H1 (cell line): ENCODE measurements around the gene AP2A2. TPM values are rescaled to one million over a fixed set of nuclear protein-coding genes. Genes with fewer than 3 reads are reported as not detected.

Experiments
- CTCF ChIA-PET: fragments of 300-600 bp; sonication (Branson Sonifier 250); formaldehyde crosslinking; loops from one replicate; lab custom pipeline; 2021; ENCODE audit not compliant: partially characterized antibody; lab: Charles Lee
- POLR2A ChIA-PET: fragments of 300-600 bp; sonication (Branson Sonifier 250); formaldehyde crosslinking; loops from one replicate; lab custom pipeline; 2021; ENCODE audit warnings: inconsistent platforms; ENCODE audit not compliant: partially characterized antibody; lab: Charles Lee
- DNase-seq, 2 experiments: peaks; one replicate each; pipeline versions ENCODE4 v3.0.0 to v3.0.0-alpha.2; 2010 to 2022; ENCODE audit warnings: low spot score in 2 of 2, low read depth in 1 of 2, mixed read lengths in 1 of 2
- FAIRE-seq: peaks from 2 replicates; lab custom pipeline; 2011; peaks lifted over from hg19 to GRCh38; lab: Jason Lieb, UNC
- H2AFZ ChIP-seq: 2 replicates; pipeline ENCODE4 v1.8.1; 2012; ENCODE audit warnings: low read length, inconsistent platforms
- H2AK5ac ChIP-seq: 2 replicates; pipeline ENCODE4 v1.6.1; 2013; ENCODE audit warnings: low read depth, low read length
- H2BK120ac ChIP-seq: replicated peaks from 2 replicates; pipeline ENCODE3; 2013; ENCODE audit warnings: low read depth, low read length, inconsistent platforms
- H2BK12ac ChIP-seq: 2 replicates; pipeline ENCODE4 v1.6.1; 2013; ENCODE audit warnings: low read depth, low read length
- H2BK15ac ChIP-seq: 2 replicates; pipeline ENCODE4 v1.6.1; 2013; ENCODE audit warnings: low read length
- H2BK20ac ChIP-seq: 2 replicates; pipeline ENCODE4 v1.6.1; 2013; ENCODE audit warnings: low read length
- H2BK5ac ChIP-seq: 2 replicates; pipeline ENCODE4 v1.6.1; 2013; ENCODE audit warnings: low read depth, low read length
- H3K14ac ChIP-seq: 2 replicates; pipeline ENCODE4 v1.6.1; 2013; ENCODE audit warnings: inconsistent platforms; ENCODE audit not compliant: insufficient read length
- H3K18ac ChIP-seq: 2 replicates; pipeline ENCODE4 v1.6.1; 2013; ENCODE audit warnings: low read length; ENCODE audit errors: extremely low read depth
- H3K23ac ChIP-seq: 2 replicates; pipeline ENCODE4 v1.6.1; 2013; ENCODE audit warnings: inconsistent platforms; ENCODE audit not compliant: insufficient read length
- H3K23me2 ChIP-seq: 2 replicates; pipeline ENCODE4 v1.6.1; 2013; ENCODE audit warnings: low read depth, low read length
- H3K27ac ChIP-seq: 2 replicates; pipeline ENCODE4 v1.6.1; 2011; ENCODE audit warnings: low read depth, low read length, inconsistent platforms
- H3K27me3 ChIP-seq, 4 experiments: replicated peaks in 1 of 4; 1 replicate in 1 of 4; 2 replicates in 3 of 4; pipeline versions ENCODE4 v1.6.1 to v1.8.1; 2011 to 2013; ENCODE audit warnings: low read length in 3 of 4, mild to moderate bottlenecking in 3 of 4, inconsistent platforms in 2 of 4, mixed read lengths in 2 of 4, moderate library complexity in 1 of 4; ENCODE audit not compliant: control insufficient read depth in 3 of 4, insufficient read depth in 3 of 4; ENCODE audit errors: extremely low read depth in 1 of 4
- H3K36me3 ChIP-seq, 4 experiments: 2 replicates each; pipeline versions ENCODE4 v1.6.1 to v1.8.1; 2011 to 2013; ENCODE audit warnings: mild to moderate bottlenecking in 4 of 4, low read length in 3 of 4, moderate library complexity in 2 of 4, control low read depth in 1 of 4, inconsistent platforms in 1 of 4; ENCODE audit not compliant: insufficient read depth in 4 of 4, control insufficient read depth in 2 of 4
- H3K4ac ChIP-seq: replicated peaks from 2 replicates; pipeline ENCODE3; 2013; ENCODE audit warnings: low read length, low read depth, mixed read lengths, inconsistent platforms; ENCODE audit not compliant: insufficient read length
- H3K4me1 ChIP-seq, 4 experiments: replicated peaks in 1 of 4; 1 replicate in 1 of 4; 2 replicates in 3 of 4; pipeline versions ENCODE4 v1.6.1 to v1.8.1; 2011 to 2013; ENCODE audit warnings: low read length in 3 of 4, inconsistent platforms in 2 of 4, mixed read lengths in 1 of 4; ENCODE audit not compliant: insufficient read depth in 4 of 4, control insufficient read depth in 3 of 4
- H3K4me2 ChIP-seq, 2 experiments: 2 replicates each; pipeline versions ENCODE4 v1.6.1 to v1.8.1; 2011 to 2013; ENCODE audit warnings: low read depth in 2 of 2, low read length in 2 of 2, control low read depth in 1 of 2, inconsistent platforms in 1 of 2, mild to moderate bottlenecking in 1 of 2; ENCODE audit not compliant: insufficient read depth in 1 of 2
- H3K4me3 ChIP-seq, 4 experiments: fragments of 200-600, 300-600 bp in 1 of 4; sonication (generic), shearing (Covaris generic), sonication (Bioruptor Twin) in 1 of 4; 2 replicates each; pipeline versions ENCODE4 v1.5.1 to v1.8.1; 2011 to 2016; ENCODE audit warnings: low read length in 4 of 4, low read depth in 3 of 4, control low read depth in 2 of 4, inconsistent platforms in 2 of 4, mild to moderate bottlenecking in 2 of 4, mixed read lengths in 1 of 4, moderate library complexity in 1 of 4; ENCODE audit not compliant: insufficient read depth in 2 of 4; ENCODE audit errors: extremely low read depth in 1 of 4
- H3K56ac ChIP-seq: replicated peaks from 2 replicates; pipeline ENCODE3; 2013; ENCODE audit warnings: low read depth, mild to moderate bottlenecking, mixed read lengths, low read length, inconsistent platforms; ENCODE audit not compliant: insufficient read length
- H3K79me1 ChIP-seq: 2 replicates; pipeline ENCODE4 v1.6.1; 2013; ENCODE audit warnings: low read depth, low read length, control low read depth
- H3K79me2 ChIP-seq, 2 experiments: 2 replicates each; pipeline versions ENCODE4 v1.6.1 to v1.8.1; 2012 to 2013; ENCODE audit warnings: low read length in 2 of 2, mild to moderate bottlenecking in 2 of 2, inconsistent platforms in 1 of 2; ENCODE audit not compliant: insufficient read depth in 2 of 2, control insufficient read depth in 1 of 2
- H3K9ac ChIP-seq, 4 experiments: replicated peaks in 1 of 4; 1 replicate in 1 of 4; 2 replicates in 3 of 4; pipeline versions ENCODE4 v1.6.1 to v1.8.1; 2011 to 2013; ENCODE audit warnings: low read depth in 3 of 4, low read length in 3 of 4, control low read depth in 2 of 4, mild to moderate bottlenecking in 2 of 4, moderate library complexity in 2 of 4, inconsistent platforms in 1 of 4; ENCODE audit errors: extremely low read depth in 1 of 4
- H3K9me3 ChIP-seq, 2 experiments: 2 replicates each; pipeline versions ENCODE4 v1.6.1 to v1.8.1; 2012 to 2013; ENCODE audit warnings: mild to moderate bottlenecking in 2 of 2, moderate library complexity in 2 of 2, control low read depth in 1 of 2, inconsistent platforms in 1 of 2, low read depth in 1 of 2, low read length in 1 of 2, mixed read lengths in 1 of 2; ENCODE audit not compliant: insufficient read depth in 2 of 2
- H4K20me1 ChIP-seq, 2 experiments: replicated peaks in 1 of 2; 2 replicates each; pipeline versions ENCODE3 to v1.8.1; 2011 to 2013; ENCODE audit warnings: inconsistent platforms in 2 of 2, low read length in 2 of 2, mild to moderate bottlenecking in 1 of 2; ENCODE audit not compliant: insufficient read depth in 2 of 2, control insufficient read depth in 1 of 2
- H4K5ac ChIP-seq: 2 replicates; pipeline ENCODE4 v1.6.1; 2013; ENCODE audit warnings: low read length, low read depth, mixed read lengths, inconsistent platforms; ENCODE audit not compliant: insufficient read length
- H4K8ac ChIP-seq: 2 replicates; pipeline ENCODE4 v1.8.0; 2013; ENCODE audit warnings: mild to moderate bottlenecking, moderate library complexity, low read length, inconsistent platforms; ENCODE audit not compliant: insufficient read depth; ENCODE audit errors: extremely low read depth
- H4K91ac ChIP-seq: replicated peaks from 2 replicates; pipeline ENCODE3; 2013; ENCODE audit warnings: low read length, mixed read lengths, inconsistent platforms; ENCODE audit not compliant: insufficient read length
- CBX8 ChIP-seq: fragments of 300-800, 300-1000 bp; sonication (generic); IDR thresholded peaks from 2 replicates; pipeline ENCODE4 v1.7.1; 2016; ENCODE audit warnings: low read depth, low read length, borderline replicate concordance
- CHD2 ChIP-seq: IDR thresholded peaks from 2 replicates; pipeline ENCODE4 v1.6.1; 2012; ENCODE audit warnings: low read length, improper control_type of control experiment
- EGR1 ChIP-seq: IDR thresholded peaks from 2 replicates; pipeline ENCODE4 v1.6.1; 2011; ENCODE audit warnings: low read depth, low read length, borderline replicate concordance
- FOSL1 ChIP-seq: IDR thresholded peaks from 2 replicates; pipeline ENCODE4 v1.6.1; 2011; ENCODE audit warnings: mild to moderate bottlenecking, low read depth, low read length, moderate library complexity; ENCODE audit not compliant: insufficient read depth
- HDAC6 ChIP-seq: IDR thresholded peaks from one replicate; pipeline ENCODE4 v1.7.1; 2012; ENCODE audit warnings: low read depth, mild to moderate bottlenecking, inconsistent platforms, low read length, moderate library complexity
- NRF1 ChIP-seq: IDR thresholded peaks from 2 replicates; pipeline ENCODE4 v1.6.1; 2011; ENCODE audit warnings: mild to moderate bottlenecking, low read depth, low read length, improper control_type of control experiment
- POLR2A ChIP-seq, 2 experiments: IDR thresholded peaks; 1 replicate in 1 of 2; 2 replicates in 1 of 2; pipeline ENCODE4 v1.6.1; 2011; ENCODE audit warnings: low read depth in 2 of 2, low read length in 2 of 2, mild to moderate bottlenecking in 2 of 2; ENCODE audit errors: control extremely low read depth in 1 of 2
- SIN3A ChIP-seq, 2 experiments: IDR thresholded peaks in 1 of 2; conservative IDR thresholded peaks in 1 of 2; 2 replicates each; pipeline ENCODE4 v1.6.1; 2011 to 2012; ENCODE audit warnings: low read length in 2 of 2, improper control_type of control experiment in 1 of 2, low read depth in 1 of 2, mild to moderate bottlenecking in 1 of 2
- SP1 ChIP-seq: IDR thresholded peaks from 2 replicates; pipeline ENCODE4 v1.6.1; 2011; ENCODE audit warnings: low read depth, low read length
- TBP ChIP-seq: IDR thresholded peaks from 2 replicates; pipeline ENCODE4 v1.6.1; 2011; ENCODE audit warnings: low read depth, low read length, improper control_type of control experiment
- WGBS, 2 experiments: shearing (Covaris generic) in 1 of 2; methylation state at CpG; one replicate each; pipeline versions ENCODE4 v1.1.6 to v1.1.7; 2013 to 2015; ENCODE audit warnings: low lambda C conversion rate in 2 of 2, mixed read lengths in 2 of 2, inconsistent platforms in 1 of 2, low coverage in 1 of 2, missing lambda C conversion rate in 1 of 2; ENCODE audit not compliant: insufficient replicate concordance in 2 of 2, insufficient coverage in 1 of 2, insufficient read length in 1 of 2; ENCODE audit errors: extremely low coverage in 1 of 2, missing lambda C conversion rate in 1 of 2; 5-methylcytosine and 5-hydroxymethylcytosine counted together
- polyA plus RNA-seq, 7 experiments: library from polyadenylated mRNA; depleted of rRNA in 3 of 7; stranded (reverse) in 5 of 7; unstranded in 2 of 7; fragments of >200 nt in 5 of 7; fragments of 200-250 nt in 2 of 7; gene quantifications; 1 replicate in 5 of 7; 2 replicates in 1 of 7; 4 replicates in 1 of 7; pipeline versions ENCODE4 v1.2.1 to v1.2.3, GENCODE V29; 2011 to 2013; ENCODE audit warnings: missing spikeins in 2 of 7, mixed read lengths in 2 of 7
- total RNA-seq: library from RNA; stranded (reverse); fragmentation: NEBNext Ultra II Directional; extraction: Animal tissue kit (Norgen Biotek cat#: 25700); gene quantifications from 2 replicates; pipeline ENCODE4 v1.2.1, GENCODE V29; 2021
- TF ChIP-seq, protein P1 (sequence below): IDR thresholded peaks from 2 replicates; pipeline ENCODE4 v1.6.1; 2012; ENCODE audit warnings: low read length, inconsistent platforms
- TF ChIP-seq, protein P2 (sequence below): IDR thresholded peaks from 2 replicates; pipeline ENCODE4 v1.6.1; 2011; ENCODE audit warnings: low read depth, mild to moderate bottlenecking, low read length; ENCODE audit not compliant: insufficient read depth

Gene AP2A2
- total and polyA plus RNA-seq, 2 of the 8 experiments (the other 6 are each of a cell fraction or from before 2014, with no cell fraction given) = 50.0 to 65.0 TPM

DNA sequence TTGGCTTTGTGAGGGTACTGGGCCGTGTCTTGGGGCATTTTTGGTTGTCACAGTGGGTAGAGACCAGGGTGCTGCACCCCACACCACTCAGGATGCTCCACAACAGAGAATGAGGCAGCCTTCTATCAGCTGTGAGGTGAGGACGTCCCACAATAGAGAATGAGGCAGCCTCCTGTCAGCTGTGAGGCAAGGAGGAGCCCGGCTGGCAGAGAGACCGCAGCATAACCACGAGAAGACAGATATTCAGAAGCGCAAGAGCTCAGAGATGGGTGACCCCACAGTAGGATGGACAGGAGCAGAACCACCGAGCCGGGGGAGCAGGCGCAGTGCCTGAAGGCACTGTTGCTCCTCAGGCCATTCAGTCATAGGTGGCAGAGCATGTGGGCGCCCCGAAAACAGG lies 47.6 kb downstream of the AP2A2 start:
- peaks cover 0 to 14% of the 10 kb centered on the region in 2 experiments for H4K20me1 ChIP-seq
- WGBS, 2 experiments = 89% methylated on average over 11 of the region's 11 CpGs; no CpG with 5 or more reads in 1 of the 2 experiments
- H2BK5ac ChIP-seq = no peak overlapping the region
- no peak overlapping the region for H3K18ac ChIP-seq
- no peak overlapping the region for H4K8ac ChIP-seq
- no peak for FAIRE-seq
- no peak overlapping the region for H2BK120ac ChIP-seq
- H3K4me2 ChIP-seq = no peak overlapping the region
- no peak overlapping the region for H3K23ac ChIP-seq
- H3K4me3 ChIP-seq = no peak overlapping the region
- DNase-seq = no peak
- H3K79me1 ChIP-seq = peaks cover 15% of the 10 kb centered on the region
- H3K27me3 ChIP-seq = no peaks in the 10 kb centered on the region
- H2AFZ ChIP-seq = no peak overlapping the region
- H3K9me3 ChIP-seq = no peaks in the 10 kb centered on the region
- no peak overlapping the region for H3K4ac ChIP-seq
- H3K14ac ChIP-seq = no peak overlapping the region
- no peak overlapping the region for H3K9ac ChIP-seq
- H3K27ac ChIP-seq = no peak overlapping the region
- peaks cover 7 to 22% (median 20%) of the 10 kb centered on the region in 4 experiments; a peak in 5 of 8 replicates for H3K36me3 ChIP-seq
- no peak overlapping the region for H2BK12ac ChIP-seq
- H4K5ac ChIP-seq = no peak overlapping the region
- no peak overlapping the region for H3K56ac ChIP-seq
- H4K91ac ChIP-seq = no peak overlapping the region
- POLR2A ChIA-PET = no interaction called here
- H2BK20ac ChIP-seq = no peak overlapping the region
- peaks cover 0 to 6% of the 10 kb centered on the region in 2 experiments; a peak in 1 of 4 replicates for H3K79me2 ChIP-seq
- no peak overlapping the region for H2BK15ac ChIP-seq
- peaks cover 0 to 6% (median 0%) of the 10 kb centered on the region in 4 experiments; a peak in 2 of 7 replicates for H3K4me1 ChIP-seq
- CTCF ChIA-PET = interaction anchor here (0.9 to 3.0 kb wide), 2 partner anchors 14 to 29 kb away, joined by 6 to 9 read pairs; no protein-coding TSS in a partner anchor
- H3K23me2 ChIP-seq = no peaks in the 10 kb centered on the region
- H2AK5ac ChIP-seq = no peak overlapping the region
- TF ChIP-seq, protein P1, sequence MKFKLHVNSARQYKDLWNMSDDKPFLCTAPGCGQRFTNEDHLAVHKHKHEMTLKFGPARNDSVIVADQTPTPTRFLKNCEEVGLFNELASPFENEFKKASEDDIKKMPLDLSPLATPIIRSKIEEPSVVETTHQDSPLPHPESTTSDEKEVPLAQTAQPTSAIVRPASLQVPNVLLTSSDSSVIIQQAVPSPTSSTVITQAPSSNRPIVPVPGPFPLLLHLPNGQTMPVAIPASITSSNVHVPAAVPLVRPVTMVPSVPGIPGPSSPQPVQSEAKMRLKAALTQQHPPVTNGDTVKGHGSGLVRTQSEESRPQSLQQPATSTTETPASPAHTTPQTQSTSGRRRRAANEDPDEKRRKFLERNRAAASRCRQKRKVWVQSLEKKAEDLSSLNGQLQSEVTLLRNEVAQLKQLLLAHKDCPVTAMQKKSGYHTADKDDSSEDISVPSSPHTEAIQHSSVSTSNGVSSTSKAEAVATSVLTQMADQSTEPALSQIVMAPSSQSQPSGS = no peak
- TF ChIP-seq FOSL1 = no peak
- no peak for TF ChIP-seq CHD2
- TF ChIP-seq POLR2A (IDR thresholded peaks at IDR 0.05; ENCODE audit: control extremely low read depth in 1 of 2, low read depth in 2 of 2, low read length in 2 of 2) = no peak
- TF ChIP-seq EGR1 = no peak
- TF ChIP-seq, protein P2, sequence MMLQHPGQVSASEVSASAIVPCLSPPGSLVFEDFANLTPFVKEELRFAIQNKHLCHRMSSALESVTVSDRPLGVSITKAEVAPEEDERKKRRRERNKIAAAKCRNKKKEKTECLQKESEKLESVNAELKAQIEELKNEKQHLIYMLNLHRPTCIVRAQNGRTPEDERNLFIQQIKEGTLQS = no peak
- no peak for TF ChIP-seq CBX8
- TF ChIP-seq HDAC6 = no peak
- TF ChIP-seq TBP = no peak
- no peak for TF ChIP-seq SIN3A (conservative IDR thresholded peaks at IDR 0.05 in 1 of 2, IDR thresholded peaks at IDR 0.05 in 1 of 2; ENCODE audit: low read depth in 1 of 2, low read length in 2 of 2)
- no peak for TF ChIP-seq NRF1
- TF ChIP-seq SP1 = no peak
